ENCODE results near the gene SLC36A3.
"Not testable (repeated sequence)": the region's sequence is repeated elsewhere in the genome, so short reads cannot be mapped to it uniquely, and the experiment has no call there.

SLC36A3 gene

DNA sequence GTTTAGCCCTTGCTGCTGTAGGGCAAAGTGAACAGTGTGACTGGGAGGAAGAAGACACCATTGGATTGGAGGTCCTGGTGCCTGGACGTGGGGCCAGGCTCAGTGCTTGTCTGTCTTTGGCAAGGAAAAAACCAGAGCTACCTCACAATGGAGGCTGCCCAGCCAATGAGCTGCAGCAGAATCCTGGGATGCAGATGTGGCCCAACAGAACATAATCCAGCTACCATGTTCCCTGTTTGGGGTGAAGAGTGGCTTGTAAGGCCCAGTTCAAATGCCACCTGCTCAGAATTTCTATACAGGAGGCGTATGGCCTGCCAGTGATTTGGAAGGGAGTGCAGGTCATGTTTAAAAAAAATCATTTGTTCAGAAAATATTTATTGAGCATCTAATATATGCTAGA, at the start of gene SLC36A3:
TSS of gene SLC36A3 (minus strand) at position 101 of the 400 bp plus-strand sequence. CDS start 412 bp downstream, outside the sequence.
- no peak within 1 kb of the TSS for H3K4me3 ChIP-seq (ENCODE audit: low read depth, low read length)

DNA sequence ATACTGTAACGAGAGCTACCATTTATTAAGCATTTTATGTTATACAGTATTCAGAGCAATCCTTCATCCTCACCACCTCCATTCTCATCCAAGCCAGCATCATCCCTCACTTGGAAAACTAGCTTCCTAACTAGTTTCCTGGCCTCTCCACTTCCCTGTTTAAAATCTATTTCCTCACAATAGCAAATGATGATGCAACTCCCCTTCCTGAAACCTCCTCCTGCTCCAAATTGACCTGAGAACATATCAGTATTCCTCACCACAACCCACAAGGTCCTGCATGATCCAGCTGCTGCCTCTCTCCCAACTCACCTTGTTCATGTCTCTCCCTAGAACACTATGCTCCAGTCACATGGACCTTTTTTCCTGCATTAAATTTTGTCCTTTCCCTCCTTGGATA, 48.1 kb upstream of the SLC36A3 start:
- no peak overlapping the region for H3K4me3 ChIP-seq (ENCODE audit: low read depth, low read length)

DNA sequence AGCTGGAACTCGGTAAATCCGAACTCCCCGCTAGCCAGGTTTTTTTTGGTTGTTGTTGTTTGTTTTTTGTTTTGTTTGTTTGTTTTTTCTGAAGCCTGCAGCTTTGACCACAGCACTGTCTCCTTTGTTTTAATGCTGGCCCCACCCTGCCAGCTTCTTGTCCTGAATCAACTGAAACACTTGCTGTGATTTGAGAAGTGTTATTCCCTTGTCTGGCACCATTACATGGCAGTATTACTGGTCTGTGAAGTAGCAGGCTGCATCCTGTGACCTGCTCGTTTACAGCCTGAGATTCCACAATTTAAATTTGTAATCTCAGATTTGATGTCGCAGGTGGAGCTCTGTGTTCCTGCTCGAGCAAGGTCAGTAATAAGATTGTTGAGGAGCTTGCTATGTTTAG, 45.2 kb upstream of the SLC36A3 start:
- no peak overlapping the region for H3K4me3 ChIP-seq (ENCODE audit: low read depth, low read length)

DNA sequence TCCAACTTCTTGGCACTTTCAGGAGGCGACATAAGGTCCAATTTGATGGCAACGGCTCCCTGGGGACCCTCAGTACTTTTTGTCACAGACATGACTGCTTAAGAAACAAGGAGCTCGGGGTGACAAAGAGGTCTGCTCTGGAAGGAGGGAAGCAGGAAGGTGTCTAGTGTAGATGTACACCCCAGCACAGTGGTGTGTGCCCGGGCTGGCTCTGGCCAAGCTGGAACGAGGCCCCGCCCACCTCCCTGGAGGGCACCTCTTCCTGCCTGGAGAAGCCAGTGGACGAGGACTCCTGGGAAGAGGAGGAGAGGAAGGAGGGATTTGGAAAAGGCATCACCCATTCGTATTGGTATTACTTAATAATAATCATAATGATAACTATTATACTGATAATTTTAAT, 43.8 kb upstream of the SLC36A3 start, which contains the start of gene SLC36A2:
TSS of gene SLC36A2 (minus strand) at position 191 of the 400 bp plus-strand sequence. CDS start at position 92, 99 bp downstream.
- no peak within 1 kb of the TSS for H3K4me3 ChIP-seq (ENCODE audit: low read depth, low read length)

DNA sequence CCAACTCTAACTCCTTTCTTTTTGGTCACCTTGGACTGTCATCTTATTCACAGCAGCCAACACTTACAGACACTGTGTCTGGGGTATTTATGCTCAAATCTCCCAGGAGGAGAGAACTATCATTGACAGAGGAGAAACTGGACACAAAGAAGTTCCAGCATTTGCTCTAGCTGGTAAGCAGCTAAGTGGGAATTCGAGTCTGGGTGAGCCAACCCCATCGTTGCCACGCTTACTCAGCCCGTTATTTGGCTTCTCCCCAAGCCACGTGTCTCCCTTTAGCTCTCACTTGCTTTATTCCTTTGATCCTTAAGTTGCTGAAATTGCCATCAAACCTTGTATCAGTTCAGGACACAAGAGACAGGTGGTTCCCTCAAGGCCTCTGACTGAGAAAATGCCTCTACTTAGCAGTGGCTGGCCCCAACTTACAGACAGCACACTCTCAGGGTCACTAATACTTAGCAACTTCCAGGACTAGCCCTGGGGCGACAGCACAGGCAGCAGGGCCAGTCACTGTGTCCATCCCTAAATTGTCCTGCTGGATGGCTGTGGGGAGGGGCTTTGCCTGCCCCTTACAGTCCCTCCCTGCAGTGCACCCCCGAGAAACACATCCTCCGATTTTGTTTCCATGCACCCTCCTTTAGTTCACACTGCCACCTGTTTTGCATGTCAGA, 42.4 kb upstream of the SLC36A3 start:
- no peak overlapping the region for H3K4me3 ChIP-seq (ENCODE audit: low read depth, low read length)

DNA sequence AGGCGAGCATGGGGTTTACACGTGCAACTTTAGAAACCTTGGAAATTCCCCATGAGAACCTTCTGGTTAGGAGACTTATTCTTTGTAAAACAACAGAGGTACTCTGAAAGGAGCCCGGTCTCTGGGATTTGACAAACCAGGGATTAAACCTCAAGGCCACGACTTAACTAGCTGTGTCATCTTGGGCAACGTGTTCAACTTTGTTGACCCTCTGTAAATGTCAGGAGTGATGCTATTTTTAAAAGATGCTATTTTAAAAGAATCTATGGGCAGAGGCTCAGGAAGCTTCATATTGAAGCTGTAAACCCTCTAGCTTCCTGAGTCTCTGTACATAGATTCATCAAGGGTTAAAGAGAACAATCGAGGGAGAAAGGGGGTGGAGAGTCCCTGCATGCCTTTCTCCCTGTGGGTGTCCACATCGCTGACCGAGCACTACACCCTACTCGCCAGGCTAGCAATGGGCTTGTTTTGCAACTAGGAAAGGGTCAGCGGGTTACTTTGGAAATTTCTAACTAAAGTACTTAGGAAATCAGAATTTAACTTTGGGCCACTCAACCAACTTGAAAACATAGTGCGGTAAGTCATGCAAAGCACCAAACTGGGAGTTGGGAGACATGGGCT, 41.7 kb upstream of the SLC36A3 start:
- no peak overlapping the region for H3K4me3 ChIP-seq (ENCODE audit: low read depth, low read length)

DNA sequence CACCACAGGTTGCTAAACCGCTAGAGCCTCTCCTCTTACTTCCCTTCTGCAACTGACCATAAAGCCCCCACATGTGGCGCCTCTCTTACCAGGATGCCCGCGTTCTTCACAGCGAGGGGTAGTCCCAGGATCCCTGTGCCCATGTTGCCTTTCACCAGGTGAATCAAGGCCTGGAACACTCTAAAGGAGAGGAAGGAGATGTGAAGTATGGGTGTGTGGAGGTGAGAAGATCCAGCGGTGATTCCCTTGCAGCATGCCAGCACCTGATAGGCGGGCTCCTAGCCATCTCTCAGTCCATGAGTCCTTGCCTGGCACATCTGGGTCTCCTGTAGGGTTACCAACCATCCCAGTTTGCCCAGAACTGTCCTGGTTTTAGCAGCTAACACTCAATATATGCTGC, 40.5 kb upstream of the SLC36A3 start:
- no peak overlapping the region for H3K4me3 ChIP-seq (ENCODE audit: low read depth, low read length)

DNA sequence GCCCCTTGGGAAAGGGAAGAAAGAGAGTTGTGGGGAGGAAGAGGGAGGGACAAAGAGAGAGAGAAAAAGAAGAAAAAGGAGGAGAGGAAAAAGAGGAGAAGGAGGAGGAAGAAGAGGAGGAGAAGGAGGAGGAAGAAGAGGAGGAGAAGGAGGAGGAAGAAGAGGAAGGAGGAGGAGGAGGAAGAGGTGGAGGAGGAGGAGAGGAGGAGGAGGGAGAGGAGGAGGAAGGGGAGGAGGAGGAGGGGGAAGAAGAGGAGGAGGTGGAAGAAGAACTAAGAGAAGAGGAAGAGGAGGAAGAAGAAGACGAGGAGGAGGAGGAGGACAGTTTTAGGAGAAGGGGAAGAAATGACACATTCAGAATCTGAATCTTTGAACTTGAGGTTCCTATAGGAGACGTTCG, 36.4 kb upstream of the SLC36A3 start:
- H3K4me3 ChIP-seq (ENCODE audit: low read depth, low read length), result no peak overlapping the region

DNA sequence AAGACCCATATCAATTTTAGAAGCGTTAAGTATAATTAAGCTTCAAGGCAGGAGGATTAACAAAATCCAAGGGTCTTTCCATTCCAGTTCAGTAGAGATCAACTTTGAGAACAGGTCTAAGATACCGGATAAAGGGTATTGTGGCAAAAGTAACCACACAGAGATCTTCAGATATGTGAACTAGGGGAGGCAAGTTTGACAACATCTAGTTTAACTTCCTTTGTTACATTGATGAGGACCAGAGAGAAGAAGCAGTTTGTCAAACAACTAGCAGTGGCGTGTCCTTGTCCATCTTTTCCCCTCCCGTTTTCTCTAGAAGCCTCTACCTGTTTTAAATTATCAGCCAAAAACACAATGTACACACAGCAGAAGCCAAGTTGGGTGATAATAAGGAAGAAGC, 35.2 kb upstream of the SLC36A3 start:
- no peak overlapping the region for H3K4me3 ChIP-seq (ENCODE audit: low read depth, low read length)

DNA sequence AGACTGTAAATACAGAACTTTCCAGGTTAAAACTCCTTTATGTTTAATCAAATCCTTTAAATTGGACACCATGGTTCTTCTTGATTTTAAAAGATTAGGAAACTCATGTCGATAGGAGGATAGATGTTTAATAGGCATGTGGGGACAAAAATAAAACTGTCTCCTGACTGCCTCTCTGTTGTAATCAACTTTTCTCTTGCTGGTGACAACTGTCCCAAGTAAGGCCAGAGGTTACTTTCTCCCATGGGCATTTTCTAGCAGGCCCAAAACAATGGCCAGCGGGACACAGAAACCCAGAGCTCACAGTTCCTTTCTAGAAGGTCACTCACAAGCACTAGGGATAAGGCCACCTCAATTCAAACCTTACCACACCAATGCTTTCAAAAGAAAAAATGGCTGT, 29.3 kb upstream of the SLC36A3 start:
- H3K4me3 ChIP-seq (ENCODE audit: low read depth, low read length), result no peak overlapping the region

DNA sequence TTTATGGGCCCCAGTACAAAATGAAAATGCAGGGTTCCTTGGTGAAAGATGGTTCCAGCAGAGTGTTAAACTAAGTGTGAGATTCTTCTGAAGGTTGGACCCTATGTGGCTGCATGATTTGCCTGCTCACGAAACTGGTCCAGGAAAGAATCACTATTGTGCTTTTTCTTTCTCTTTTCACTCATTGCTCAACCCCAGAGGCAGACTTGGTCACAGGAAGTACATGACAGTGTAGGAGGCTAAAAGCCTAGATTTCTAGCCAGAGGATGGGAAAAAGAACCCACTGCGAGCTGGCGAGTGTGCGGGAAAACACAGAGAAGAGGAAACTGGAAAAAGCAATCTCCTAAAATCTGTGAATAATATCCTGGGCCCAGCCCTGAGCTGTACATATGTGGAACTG, 25.2 kb upstream of the SLC36A3 start:
- H3K4me3 ChIP-seq (ENCODE audit: low read depth, low read length), result no peak overlapping the region

DNA sequence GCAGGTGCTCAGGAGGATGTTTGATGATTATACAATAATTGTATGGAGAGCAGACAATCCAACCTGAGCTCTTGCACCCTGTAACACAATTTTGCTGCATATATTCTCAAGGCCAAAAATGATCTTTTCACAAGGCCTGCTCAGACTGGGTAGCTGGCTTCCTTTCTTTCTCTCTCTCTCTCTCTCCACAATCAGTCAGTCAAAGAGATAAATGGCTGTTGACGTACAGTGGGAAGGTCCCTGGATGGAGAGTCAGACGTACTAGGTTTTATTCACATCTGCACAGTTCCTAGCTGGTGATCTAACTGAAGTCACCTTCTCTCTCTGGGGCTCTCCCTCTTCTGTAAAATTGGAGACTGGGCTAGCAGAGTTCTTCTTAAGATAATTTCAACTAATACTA, 24.0 kb upstream of the SLC36A3 start:
- H3K4me3 ChIP-seq (ENCODE audit: low read depth, low read length), result no peak overlapping the region

DNA sequence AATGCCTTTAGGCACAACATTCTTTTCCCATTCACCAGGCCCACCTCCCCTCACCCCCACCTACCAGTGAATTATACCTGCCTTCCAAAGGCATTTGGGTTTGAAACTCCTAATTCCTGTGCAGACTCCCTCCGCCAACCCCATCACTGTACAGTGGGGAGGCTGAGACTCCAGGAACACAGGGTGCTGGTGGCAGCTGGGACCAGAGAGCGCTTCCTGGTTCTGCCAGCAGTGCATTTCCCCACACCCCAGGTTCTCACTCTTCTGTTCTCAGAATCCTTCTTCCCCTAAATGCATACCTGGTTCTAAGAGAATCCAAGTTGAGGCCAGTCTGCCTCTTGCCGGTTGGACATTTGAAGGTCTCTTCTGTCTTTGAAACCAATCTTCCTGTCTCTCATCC, 22.7 kb upstream of the SLC36A3 start:
- no peak overlapping the region for H3K4me3 ChIP-seq (ENCODE audit: low read depth, low read length)

DNA sequence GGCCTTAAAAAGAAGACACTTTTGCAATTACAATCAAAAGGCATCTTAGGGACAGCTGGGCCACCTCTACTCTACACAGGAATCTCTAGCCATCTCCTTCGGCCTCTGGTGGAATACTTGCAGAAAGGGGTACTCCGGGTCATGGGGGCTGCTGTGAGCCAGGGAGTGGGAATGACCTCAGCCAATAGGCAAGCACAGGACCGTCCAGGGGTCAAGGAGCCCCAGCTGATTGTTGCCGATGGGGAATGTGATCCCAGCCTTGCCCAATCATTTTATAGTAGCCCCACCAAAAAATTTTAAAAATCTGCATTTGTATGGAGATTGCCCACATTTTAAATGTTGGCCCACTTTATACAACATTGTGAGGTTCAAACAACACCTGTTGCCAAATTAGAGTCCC, 16.9 kb upstream of the SLC36A3 start:
- no peak overlapping the region for H3K4me3 ChIP-seq (ENCODE audit: low read depth, low read length)

DNA sequence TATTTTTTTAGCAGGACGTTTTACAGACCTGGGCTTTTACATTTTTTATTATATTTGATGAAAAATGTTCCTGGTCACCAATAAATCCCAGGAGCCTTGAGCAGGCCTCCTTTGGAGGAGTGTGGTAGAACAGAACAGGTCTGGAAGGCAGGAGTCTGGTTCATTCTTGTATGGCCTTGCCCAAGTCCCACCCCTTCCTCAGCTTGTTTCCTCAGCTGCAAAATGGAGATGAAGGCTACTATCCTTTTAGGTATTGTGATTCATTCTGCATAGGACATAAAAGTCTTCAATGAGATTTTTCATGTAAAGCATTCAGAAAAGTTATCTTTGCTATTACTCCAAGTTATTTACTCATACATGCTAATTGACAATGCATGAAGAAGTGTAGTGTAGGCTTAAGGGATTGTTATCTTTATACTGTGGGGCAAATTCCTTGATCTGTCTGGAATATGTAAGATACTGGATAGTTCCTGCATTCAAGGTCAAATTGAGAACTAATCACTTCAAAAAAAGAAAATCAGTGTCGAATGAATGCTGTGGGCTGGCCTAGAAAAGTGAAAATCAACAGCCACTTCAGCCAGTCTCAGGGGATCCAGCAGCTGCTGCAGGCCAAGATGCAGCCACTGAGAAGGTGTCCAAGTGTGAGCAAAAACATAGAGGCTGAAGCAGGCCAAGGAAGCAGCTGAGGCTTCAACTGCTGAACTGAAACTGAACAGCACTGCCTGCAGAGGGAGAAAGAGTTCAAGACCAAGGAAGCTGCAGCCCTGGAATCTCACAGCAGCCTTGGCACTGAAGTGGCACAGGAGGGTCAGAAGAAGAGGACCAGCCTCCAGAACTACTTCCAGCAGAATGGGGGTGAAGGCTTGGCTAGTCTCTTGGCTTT, 15.5 kb upstream of the SLC36A3 start:
- H3K4me3 ChIP-seq (ENCODE audit: low read depth, low read length), result no peak overlapping the region

DNA sequence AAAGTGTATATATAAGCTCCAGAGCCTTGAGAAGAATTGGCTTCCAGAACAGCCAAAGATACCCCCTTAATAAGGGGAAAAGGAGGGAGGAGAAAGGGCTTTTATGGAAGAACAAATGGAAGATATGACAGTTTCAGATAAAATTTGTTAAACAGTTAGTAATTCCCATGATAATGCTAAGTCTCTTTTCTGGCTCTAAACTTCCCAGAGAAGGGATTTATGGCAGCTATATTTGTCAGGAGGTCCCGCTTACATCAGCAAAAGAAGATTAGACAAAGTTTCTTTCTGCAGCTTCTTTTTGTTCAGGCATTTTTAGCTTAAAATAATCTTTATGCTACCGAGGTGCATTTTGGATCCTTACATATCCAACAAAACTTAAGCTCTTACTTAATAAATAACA, 14.3 kb upstream of the SLC36A3 start:
- H3K4me3 ChIP-seq (ENCODE audit: low read depth, low read length), result no peak overlapping the region

DNA sequence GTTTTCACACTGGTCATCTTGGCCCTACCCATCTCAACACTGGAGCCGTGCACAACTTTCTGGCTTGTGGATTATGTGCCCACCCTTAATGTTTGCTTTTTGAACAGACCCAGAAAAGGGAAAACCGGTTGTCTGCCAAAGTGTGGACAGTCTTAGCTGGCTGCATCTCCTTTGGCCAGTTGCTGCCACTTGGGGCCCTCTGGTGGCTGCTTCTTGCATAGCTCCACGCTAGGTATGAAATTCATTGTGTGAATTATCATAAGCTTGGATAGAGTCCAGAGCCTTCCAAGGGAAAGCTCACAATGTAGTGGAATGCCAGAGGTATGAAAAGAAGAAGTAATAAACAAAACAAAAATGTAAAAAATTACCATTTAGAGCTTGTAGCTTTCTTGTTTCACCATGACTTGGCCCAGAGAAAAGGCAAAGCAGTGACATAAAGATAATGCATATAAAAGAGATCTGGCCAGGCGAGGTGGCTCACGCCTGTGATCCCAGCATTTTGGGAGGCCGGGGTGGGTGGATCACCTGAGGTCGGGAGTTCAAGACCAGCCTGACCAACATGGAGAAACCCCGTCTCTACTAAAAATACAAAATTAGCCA, 12.5 kb upstream of the SLC36A3 start:
- no peak overlapping the region for H3K4me3 ChIP-seq (ENCODE audit: low read depth, low read length)

DNA sequence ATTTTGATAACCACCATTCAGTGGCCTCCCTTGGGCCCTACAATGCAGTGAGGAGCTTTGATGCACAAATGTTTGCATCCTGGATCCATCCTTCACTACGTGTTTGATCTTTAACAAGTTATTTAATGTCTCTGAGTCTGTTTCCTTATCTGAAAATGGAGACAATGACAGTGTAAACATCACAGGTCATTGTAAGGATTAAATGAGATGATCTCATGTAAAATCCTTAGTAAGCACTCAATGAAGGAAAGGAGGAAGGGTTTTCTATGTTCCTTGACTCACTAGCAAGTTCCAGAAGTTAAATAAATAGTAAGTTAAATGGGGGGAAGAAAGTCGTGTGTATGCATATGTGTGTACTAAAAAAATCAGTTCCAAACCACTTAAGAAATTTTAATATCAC, 9.8 kb upstream of the SLC36A3 start:
- H3K4me3 ChIP-seq (ENCODE audit: low read depth, low read length), result no peak overlapping the region

DNA sequence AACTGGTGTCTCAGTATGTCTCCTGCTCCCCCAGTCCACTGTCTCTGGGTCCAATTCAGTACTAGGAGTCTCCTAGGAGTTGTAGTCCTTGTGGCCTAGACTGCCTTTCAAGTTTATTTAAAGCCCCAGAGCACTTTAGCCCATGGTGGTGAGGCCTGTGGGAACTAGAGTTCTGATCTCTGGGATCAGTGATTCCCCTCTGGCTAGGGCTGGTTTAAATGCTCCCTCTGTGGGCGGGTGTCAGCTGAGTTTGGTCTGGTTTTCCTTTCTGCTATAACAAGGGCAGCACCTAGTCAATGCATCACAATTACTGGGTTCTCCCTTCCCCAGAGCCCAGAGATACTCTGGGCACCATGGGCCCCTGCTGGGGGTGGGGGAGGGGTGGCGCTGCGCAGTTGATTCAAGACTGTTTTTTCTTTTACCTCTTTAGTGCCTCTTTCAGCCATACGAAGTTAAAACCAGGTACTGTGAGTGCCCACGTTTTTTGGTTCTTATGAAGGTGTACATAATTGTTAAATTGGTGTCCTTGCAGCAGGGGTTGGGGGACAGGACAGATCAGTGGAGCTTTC, 9.3 kb upstream of the SLC36A3 start:
- H3K4me3 ChIP-seq (ENCODE audit: low read depth, low read length), result no peak overlapping the region

DNA sequence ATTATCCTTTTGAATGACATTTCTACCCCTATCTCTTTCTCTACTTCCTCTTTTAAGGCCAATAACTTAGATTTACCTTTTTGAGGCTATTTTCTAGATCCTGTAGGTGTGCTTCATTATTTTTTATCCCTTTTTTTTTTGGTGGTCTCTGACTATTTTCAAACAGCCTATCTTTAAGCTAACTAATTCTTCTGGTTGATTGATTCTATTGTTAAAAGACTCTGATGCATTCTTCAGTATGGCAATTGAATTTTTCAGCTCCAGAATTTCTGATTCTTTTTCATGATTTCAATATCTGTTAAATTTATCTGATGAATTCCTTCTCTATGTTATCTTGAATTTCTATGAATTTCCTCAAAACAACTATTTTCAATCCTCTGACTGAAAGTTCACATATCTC, 7.4 kb upstream of the SLC36A3 start:
- no peak overlapping the region for H3K4me3 ChIP-seq (ENCODE audit: low read depth, low read length)

DNA sequence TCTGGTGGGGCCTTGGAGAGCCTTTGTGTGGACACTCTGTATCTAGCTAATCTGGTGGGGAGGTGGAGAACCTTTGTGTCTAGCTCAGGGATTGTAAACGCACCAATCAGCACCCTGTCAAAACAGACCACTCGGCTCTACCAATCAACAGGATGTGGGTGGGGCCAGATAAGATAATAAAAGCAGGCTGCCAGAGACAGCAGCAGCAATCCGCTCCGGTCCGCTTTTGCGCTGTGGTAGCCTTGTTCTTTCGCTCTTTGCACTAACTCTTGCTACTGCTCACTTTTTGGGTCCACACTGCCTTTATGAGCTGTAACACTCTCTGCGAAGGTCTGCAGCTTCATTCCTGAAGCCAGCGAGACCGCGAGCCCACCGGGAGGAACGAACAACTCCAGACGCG, 6.3 kb upstream of the SLC36A3 start:
- not testable (repeated sequence) for H3K4me3 ChIP-seq (ENCODE audit: low read depth, low read length)

Data from iPS-11a (cell line).